GM19468 (cell line): ENCODE measurements around the gene SCGB3A1.

Source experiments
- ATAC-seq: cut with Tn5 transposase; IDR thresholded peaks from one replicate; pipeline ENCODE4 v1.9.1; 2021; ENCODE audit warnings: mild to moderate bottlenecking, moderate library complexity, moderate number of reproducible peaks; ENCODE audit not compliant: unreplicated experiment; ENCODE audit errors: extremely low read depth

SCGB3A1 gene

DNA sequence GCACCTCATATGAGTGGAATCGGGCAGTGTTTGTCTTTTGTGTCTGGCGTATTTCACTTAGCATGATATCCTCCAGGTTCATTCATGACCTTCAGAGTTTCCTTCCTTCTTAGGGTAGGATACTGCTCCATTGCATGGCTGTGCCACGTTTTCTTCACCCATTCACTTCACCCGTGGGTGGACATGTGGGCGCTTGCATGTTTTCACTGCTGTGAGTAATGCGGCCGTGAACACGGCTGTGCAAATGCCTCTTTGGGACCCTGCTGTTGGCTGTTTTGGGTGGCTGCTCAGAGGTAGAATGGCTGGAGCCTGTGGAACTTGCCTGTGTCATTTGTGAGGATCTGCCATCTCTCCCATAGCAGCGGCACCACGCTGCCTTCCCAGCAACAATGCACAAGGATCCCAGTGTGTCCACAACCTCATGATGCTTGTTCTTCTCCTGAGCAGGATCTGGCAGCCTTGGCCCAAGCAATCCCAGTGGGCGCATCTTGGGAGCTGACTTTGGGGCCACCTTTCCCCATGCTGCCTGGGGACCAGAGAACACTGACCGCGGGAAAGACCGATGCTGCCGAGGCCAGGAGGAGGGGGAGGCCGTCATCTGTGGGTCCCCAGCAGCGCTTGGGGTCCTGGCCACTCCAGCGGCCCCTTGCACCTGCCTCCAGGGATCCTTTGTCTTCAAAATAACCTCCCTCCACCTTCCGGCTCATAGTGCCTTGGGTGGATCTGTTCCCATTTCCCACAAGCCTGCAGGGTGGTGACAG, 2.3 kb upstream of the SCGB3A1 start:
- no peak for ATAC-seq

DNA sequence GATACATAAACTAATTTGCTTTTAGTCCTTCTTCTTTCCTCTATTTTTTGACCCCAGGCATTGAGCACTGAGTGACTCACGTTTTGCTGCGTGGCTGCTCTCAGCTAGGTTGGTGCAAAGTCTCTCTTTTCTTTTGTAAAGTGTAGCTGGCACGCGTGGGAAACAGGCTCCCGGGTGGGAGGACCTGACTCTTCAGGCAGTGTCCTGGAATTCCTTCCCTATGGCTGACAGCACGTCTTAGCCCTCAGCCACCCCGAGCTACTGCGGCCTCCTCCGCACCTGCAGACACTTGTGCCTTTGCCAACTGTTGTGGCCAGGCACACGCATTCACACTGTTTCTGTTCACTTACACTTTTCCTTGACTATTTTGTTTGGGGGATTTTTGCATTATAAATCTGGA, 877 bp upstream of the SCGB3A1 start:
- no peak for ATAC-seq

DNA sequence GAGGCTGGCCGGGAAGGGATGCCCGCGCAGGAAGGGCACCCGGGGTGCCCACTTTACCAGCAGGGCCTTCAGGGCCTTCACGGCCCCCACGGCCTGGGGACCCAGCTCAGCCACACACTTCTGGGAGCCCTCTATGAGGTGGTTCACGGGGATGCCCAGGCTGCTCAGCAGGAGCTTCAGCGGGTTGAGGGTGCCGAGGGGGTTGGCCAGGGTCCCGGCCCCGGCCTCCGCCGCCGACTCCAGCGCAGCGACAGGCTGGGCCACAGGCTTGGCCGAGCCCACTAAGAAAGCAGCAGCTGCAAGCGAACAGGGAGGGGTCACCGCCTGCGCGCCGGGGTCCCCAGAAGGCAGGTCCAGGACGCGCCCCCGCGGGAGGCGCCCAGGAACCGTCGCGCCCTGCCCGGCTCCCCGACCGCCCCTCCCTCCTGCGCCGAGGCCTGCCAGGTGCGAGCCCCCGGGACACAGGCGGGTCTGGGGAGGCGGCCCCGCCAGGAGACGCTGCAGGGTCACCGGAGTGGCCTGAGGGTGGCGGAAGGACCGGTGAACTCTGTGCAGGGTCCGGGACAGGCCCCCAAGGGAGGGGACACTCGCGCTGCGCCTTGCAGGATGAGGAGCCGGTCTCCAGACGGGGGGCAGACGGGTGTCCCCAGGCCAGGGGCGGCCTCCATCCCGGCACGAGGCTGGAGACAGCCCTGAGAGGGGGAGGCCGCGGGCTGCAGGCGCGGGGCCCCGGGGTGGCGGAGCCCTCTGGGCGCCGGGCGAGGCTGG, 572 bp downstream of the SCGB3A1 start:
- ATAC-seq: no peak

GRCh38 chr5:180589771-180590542, 1.3 kb downstream of the SCGB3A1 start:
- no peak for ATAC-seq

- no peak for ATAC-seq
Observed at GRCh38 chr5:180586870-180587269, 4.4 kb downstream of the SCGB3A1 start.

GRCh38 chr5:180586204-180586603, 5.1 kb downstream of the SCGB3A1 start:
- no peak for ATAC-seq

DNA sequence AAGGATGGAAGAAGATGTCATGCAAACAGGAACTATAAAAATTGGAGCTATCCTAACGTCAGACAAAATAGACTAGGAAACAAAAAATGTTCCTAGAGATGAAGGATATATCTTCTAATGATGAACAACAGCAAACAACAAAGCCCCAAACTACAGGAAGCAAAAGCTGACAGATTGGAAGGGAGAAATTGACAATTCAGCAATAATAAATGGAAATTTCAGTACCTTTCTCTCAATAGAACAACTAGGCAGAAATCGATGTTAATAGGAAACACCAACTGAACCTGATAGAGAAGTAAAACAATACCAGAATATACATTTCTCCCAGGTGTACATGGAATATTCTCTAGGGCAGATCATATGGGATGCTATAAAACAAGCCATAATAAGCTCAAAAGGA, 7.6 kb downstream of the SCGB3A1 start:
- no peak for ATAC-seq

DNA sequence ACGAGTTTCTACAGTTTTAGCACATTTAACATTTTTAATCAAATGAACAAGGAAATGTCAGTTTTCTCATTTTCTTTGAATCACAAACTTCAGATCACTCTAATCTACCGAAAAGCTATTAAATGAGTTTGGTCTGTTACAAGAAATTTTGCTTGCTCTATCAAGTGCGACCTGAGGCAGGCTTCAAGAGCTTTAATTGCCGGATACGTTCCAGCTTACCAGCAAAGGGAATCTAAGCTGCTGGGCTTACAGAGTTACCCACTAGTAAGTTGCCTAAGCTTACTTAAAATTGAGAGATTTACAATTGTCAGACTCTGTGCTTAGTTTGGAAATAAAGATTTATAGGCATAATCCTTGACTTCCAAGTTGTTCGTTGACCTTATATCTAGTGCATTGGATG, 10.6 kb downstream of the SCGB3A1 start:
- ATAC-seq: no peak

DNA sequence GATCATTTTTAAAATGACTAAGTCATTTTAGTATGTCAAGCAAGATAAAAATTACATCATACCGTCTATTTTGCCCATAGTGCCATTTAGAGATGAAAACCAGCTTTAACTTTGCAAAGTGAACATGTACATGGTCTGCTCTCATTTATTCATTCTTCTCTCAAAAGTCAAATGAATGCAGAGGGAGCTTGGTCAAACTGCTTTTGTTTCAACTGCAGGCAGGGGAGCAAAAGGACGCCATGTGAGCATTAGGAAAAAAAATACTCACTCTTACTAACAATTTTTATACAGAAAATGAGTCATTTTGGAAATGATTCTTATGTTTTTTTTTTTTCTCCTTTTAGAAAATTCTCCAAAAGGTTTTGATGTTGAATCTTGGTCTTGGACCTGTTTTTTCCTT, 15.7 kb downstream of the SCGB3A1 start:
- ATAC-seq: no peak

DNA sequence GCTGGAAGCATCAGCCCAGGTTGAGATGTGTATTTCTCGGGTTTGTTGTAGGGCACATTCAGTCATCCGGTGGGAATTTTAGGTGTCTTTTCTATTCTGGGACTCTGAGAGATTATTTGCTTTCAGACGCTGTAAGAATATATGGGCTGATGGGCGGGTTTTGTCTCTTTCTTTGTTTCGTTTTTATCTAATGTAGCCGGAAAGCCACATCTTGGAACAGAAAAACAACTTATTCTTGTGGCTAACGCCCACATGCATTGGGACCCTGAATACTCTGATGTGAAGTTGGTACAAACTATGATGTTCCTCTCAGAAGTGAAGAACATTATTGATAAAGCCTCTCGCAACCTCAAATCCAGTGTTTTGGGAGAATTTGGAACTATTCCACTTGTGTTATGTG, 22.4 kb downstream of the SCGB3A1 start:
- no peak for ATAC-seq

DNA sequence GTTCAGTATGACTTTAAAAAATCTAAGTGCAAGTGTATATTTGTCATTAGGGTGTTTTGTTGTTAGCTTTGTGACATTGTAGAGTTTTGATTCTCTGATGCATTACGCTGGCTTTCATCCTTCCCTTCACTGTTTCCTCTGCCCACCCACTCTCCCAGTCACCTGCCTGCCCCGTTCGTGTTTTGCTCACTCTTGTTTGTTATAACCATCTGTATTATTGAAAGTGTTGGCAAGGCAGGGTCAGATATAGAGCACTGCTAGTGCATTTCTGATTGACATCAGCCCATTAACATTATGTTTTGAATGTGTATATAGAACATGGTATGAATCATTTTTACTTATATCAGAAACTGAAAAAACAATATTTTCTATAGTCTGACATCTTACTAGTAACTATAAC, 27.3 kb downstream of the SCGB3A1 start:
- no peak for ATAC-seq

GRCh38 chr5:180558232-180558631, 33.1 kb downstream of the SCGB3A1 start:
- no peak for ATAC-seq

DNA sequence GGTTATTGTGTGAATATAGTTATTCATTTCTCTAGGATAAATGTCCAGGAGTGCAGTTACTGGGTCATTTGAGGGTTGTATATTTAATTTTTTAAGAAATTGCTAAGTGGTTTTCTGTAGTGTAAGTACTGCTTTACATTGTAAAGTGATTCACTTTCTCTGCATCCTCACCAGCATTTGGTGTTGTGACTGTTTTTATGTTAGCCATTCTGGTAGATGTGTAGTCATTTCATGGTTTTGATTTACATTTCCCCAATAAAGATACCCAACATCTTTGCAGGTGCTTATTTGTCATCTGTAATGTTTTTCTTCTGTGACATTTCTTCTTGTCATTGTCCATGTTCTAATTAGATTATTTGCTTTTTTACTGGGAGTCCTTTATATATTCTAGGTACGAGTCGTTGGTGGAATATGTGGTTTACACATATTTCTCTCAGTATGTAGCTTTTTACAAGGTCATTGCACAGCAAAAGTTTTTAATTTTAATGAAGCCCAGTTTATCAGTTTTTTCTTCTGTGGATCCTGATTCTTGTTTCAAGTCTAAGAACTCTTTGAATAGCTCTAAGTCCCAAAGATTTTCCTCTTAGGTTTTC, 34.0 kb downstream of the SCGB3A1 start:
- ATAC-seq: no peak

DNA sequence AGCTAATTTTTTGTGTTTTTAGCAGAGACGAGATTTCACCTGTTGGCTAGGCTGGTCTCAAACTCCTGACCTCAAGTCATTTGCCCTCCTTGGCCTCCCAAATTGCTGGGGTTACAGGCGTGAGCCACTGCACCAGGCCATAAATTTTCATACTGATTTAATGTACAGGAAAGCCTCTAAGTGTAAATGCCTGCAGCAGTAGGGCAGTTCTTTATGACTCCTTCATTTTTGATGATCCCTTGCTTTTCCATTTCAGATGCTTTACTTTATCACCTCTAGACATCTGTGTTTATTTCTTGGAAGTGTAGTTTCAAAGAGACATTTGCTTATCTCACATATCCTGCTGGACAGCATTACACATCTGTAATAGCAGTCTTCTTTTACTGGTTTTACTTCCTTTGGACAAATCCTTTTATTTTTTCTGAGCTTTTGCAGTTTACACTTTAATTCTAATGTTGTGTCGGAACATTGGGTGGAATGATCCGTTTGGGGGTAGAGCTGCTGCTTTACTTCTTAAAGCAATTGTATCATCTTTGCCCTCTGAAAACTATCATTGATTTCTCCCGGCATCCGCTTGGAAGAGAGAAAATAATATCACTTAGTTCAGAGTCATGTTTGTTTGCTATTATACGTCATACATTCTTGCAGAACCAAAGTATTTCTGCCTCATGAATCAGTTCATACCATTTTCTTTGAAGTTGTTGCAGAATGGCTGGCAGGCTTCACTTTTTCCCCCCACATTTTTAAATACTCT, 36.0 kb downstream of the SCGB3A1 start:
- no peak for ATAC-seq

GRCh38 chr5:180553530-180553929, 37.8 kb downstream of the SCGB3A1 start:
- ATAC-seq: no peak

DNA sequence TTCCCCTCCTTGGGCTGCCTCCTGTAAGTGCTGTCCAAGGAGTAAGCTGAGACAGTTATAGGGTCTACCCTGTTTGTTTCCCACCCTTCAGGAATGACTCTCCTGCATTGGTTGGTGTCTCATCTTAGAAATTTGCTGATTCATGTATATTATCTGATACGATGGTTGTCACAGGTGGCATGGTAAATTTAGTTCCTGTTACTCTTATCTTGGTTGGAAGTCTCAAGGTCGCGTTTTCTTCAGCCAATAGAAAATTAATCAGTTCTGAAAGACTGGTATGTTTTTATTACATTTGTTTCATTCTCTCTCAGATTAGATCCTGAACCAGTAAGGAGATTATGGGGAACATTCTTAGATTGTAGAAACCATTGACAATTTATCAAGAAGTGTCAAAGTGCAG, 42.7 kb downstream of the SCGB3A1 start:
- ATAC-seq: no peak

DNA sequence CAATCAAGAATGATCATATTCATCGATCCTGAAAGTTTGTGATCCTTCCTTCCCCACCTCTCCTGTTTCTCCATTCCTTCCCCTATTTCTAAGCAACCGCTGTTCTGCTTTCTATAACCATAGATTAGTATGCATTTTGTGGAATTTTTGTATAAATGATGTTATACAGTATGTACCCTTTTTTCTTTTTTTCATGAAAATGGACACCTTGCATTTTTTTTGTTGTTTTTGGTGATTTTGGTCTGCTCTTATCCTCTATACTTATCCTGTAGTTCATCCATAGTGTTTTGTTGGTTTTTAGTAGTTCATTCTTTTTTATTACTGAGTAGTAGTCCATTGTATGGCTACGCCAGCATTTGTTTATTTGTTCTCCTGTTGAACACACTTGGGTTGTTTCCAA, 46.1 kb downstream of the SCGB3A1 start:
- ATAC-seq: no peak

DNA sequence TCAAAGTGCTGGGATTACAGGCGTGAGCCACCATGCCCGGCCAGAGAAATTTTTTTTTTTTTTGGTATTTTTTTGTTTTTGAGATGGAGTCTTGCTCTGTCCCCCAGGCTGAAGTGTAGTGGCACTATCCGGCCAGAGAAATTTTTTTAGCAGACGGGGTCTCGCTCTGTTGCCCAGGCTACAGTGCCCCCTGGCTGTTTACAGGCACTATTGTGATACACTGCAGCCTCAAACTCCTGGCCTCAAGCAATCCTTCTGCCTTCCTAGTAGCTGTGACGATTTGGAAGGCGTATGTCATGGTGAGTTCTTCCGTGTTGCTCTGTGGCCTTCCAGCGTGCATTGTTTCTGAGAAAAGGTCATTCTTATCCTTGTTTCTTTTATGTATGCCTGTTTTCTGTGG, 49.6 kb downstream of the SCGB3A1 start:
- ATAC-seq: no peak
